Epithelial cell of prostate (primary cell): ENCODE measurements around the gene IRF6.
"Not testable (repeated sequence)": the region's sequence is repeated elsewhere in the genome, so short reads cannot be mapped to it uniquely, and the experiment has no call there.

Source experiments
- DNase-seq: peaks from one replicate; pipeline ENCODE4 v3.0.0-alpha.2; 2011; ENCODE audit warnings: low read depth, low spot score
- H3K27ac ChIP-seq: fragments of 450-650 bp; 2 replicates; pipeline ENCODE4 v1.5.1; 2017; ENCODE audit warnings: mild to moderate bottlenecking

The IRF6 gene

DNA sequence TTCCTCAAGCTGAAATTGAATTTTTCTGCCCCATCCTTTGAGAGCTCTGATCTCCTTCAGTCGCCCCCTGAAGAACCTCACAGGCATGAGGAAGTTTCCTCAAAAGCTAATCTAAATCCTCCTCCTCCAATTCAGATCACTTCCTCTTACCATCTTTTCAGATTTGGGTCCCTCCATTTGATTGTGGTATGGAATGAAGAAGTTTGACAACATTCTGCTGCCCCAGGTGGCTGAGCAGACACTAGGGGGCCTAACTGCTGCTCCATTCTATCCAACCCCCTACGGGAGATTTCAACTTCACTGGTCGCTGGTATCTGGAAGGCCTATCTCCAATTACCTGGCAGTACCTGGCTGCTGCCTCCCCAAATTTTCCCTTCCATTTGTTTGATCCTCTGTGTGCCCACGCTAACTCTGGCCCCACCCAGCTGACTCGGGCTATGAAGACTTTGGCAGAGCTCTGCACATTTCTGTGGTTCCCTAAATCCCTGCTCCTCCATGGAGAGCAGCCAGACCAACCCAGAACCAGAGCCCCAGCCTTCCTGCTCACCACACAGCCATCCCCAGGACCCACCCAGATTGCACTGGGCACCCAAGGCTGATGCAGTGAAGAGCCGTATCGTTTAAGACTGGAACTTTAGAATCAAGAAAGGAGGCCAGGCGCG is 7.8 kb downstream of the IRF6 start:
- H3K27ac ChIP-seq = peak overlapping the region; percentile 95
- no peak for DNase-seq

DNA sequence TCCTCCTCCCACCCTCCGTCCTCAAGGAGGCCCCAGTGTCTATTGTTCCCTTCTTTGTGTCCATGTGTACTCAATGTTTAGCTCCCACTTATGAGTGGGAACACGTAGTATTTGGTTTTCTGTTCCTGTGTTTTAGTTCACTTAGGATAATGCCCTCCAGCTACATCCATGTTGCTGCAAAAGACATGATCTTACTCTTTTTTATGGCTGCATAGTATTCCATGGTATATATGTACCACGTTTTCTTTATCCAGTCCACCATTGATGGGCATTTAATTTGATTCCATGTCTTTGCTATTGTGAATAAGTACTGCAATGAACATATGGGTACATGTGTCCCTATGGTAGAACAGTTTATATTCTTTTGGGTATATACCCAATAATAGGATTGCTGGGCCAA is 12.2 kb downstream of the IRF6 start:
- DNase-seq = not testable (repeated sequence)
- H3K27ac ChIP-seq = peak overlapping the region; percentile 63

DNA sequence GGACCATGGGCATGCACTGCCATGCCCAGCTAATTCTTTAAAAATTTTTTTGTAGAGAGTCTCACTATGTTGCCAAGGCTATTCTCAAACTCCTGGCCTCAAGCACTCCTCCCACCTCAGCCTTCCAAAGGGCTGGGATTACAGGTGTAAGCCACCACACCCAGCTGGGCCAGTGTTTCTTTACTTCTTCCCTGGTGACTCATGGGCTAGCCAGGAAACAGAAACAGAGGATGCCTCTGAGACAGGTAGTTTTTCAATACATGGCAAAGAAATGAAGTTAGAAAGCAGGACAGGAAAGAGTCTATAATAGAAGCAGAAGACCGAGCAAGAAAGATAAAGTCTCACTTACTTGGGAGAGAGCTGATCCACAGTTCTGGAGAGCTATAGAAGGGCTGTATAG is 14.0 kb downstream of the IRF6 start:
- H3K27ac ChIP-seq = peak overlapping the region; percentile 63
- DNase-seq = no peak

DNA sequence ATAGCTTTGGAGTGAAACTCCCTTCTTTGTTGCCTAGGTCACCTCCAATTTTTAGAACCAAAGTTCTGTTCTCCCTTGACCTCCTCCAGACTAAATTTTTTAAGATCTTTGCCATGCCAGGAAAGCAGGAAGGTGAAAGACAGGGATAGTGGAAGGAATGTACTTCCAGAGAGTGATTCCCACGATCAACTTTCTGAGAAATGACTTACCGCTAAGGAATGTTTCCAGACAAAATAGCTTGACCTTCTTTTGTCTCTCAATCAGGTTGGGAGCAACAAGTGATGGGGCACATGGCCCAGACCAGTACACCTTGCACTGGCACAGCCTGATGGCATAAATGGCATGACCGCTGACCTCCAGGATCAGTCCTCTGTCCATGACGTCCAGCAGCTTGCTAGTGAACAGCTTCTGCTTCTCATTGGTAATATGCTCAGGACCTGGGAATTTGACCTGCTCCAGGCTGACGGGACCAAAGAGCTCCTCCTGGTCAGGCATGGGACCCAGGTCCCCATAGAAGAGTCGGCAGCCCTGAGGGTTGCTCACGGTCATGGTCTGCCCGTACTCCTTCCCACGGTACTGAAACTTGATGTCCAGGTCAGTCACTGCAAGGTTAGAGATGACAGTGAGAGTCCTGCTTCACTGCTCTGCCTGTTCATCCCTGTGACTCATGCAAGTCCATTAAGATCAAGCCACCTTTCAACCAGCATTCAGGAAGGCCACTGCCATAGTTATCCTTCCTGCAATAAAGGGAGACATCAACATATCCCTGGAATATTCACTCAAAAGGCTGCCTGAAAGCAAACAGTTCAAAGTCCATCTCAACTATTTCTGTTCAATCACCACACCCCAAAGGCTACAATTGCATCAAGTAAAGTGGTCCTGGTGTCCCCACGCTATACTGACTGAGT is 15.4 kb downstream of the IRF6 start:
- DNase-seq = no peak
- H3K27ac ChIP-seq = peak overlapping the region; percentile 63

DNA sequence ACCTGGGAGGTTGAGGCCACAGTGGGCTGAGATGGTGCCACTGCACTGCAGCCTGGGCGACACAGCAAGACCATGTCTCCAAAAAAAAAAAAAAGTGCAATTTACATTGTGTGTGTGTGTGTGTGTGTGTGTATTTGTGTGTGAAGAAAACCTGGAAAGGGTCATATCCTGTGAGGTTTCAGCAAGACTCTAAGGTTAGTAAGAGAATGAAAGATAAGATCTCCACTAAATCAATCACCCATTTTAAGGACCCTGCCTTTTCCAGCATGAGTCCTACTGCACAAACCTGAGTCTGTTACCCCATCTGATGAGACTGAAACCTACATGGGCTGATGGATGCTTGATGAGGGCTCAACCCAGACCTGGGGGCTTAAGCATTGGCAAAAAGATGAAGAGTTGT is 16.7 kb downstream of the IRF6 start:
- no peak for DNase-seq
- H3K27ac ChIP-seq = peak overlapping the region; percentile 63

DNA sequence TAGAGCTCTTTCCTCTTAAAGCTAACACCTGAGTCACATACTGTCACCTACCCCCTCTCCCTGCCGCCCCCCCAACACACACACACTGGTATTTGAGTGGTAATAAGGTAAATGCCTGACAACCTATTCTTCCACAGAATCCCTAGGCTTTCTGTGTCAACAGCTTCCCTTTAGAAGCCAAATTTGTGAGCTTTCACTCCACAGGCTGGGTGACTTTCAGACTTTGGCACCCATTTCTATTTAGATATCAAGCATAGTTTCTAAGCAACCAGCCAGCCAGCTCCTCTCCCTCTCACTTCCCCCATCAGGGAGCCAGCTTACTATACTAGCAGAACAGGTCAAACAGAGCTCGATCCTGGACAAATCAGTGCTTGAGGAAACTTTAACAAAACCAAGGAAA is 18.4 kb downstream of the IRF6 start:
- no peak for DNase-seq

DNA sequence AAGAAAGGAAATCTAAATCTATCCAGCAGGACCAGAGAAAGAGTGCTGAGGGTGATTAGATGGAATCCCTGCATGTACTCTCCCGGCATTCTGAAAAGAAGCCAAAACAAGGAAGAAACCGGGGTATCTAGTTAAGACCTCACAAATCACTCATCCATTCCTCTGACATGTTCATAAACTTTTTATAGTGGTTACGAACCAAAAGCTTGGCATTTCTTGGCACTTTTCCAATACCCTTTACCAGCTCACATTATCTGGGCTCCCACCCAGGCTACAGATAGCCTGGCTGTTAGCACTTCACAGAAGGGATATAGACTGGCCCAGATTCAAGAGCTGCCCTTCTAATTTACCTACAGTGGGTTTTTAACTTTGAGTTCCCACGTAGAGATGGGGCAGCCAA is 19.8 kb downstream of the IRF6 start:
- peak overlapping the region; percentile 72 for H3K27ac ChIP-seq

More for the DNA sequence above, 18.4 kb downstream of the IRF6 start:
- peak overlapping the region; percentile 72 for H3K27ac ChIP-seq

DNA sequence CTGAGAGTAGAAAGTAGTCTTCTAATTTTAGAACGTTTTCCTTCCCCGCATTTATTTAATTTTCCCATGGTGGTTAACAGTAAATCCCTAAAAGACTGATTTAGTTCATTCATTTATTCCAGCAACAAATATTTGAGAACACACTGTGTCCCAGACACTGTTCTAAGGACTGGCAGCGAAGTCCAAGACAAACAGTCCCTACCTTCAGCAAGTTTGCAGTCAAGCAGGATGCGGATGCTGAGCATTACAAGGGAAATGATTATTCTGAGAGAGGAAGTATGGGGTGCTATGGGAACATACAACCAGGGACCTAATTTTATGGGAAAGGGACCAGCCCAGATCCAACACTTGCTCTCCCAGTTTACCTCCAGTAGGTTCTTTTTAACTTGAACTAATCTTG is 20.4 kb downstream of the IRF6 start:
- DNase-seq = no peak
- H3K27ac ChIP-seq = peak overlapping the region; percentile 72

More for the DNA sequence above, 19.8 kb downstream of the IRF6 start:
- DNase-seq = no peak

DNA sequence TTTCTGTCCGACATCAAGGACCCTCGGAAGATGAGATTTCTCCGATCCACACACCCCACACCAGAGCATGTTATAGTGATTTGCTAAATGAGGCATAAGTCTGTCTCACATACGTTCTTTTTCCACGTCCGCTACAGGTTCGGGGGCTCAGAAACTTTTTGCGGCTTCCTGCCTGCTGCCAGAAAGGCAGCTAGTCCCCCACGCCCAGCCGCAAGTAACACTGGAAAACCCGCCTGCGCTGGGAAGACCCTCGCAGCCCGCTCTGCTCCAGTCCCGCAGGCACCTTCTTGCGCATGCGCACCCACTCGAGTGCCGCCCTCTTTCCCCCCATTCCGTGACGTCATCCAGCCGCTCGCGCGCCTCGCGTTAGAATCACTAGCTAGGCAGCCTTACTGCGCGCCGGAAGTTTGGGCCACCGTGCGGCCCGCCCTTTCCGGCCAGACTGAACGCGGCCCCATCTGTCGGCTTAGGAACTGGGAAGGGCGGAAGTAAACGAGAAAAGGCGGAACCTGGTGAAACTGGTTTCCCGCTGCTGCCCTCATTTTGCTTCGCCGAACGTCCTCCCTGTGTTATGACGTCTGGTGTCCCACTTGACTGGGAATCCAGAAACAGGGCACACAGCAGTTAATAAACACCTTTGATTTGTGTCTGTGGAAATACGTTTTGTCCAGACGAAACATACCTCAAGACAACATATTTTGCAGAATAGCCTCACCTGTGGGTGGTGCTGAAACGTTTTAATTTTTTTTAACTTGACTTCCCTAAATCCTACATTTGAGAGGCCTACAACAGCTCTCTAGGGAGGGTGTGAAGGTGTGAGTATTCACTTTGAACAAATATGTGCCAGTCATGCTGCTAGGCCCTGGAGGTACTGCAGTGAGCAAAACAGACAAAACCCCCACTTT is 21.4 kb downstream of the IRF6 start, which contains the start of gene C1orf74:
Gene C1orf74, minus strand, starts transcription at position 295 of the 905 bp plus-strand sequence. CDS start 925 bp downstream, outside the sequence.
- no peak for DNase-seq
- H3K27ac ChIP-seq = peak within 1 kb of the TSS; percentile 72

DNA sequence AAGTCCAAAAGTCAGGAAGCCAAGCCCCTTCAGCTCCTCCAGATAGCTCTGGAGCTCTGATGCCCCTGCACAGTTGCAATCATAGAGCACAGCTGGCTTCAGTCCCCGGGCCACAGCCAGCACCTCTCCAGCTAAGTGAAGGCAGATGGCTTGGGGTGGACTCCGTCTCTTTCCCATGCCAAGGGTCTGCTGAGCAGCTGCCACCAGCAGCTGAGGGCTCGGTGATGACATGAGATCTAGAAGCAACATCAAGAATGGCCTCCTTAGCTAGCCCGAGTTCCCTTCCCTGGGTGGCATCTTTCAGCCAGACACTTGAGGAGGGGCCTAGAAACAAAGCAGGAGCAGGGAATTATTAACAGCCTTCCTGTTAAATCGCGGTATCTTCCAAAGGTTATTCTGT is 22.6 kb downstream of the IRF6 start:
- peak overlapping the region; percentile 72 for H3K27ac ChIP-seq
- no peak for DNase-seq

DNA sequence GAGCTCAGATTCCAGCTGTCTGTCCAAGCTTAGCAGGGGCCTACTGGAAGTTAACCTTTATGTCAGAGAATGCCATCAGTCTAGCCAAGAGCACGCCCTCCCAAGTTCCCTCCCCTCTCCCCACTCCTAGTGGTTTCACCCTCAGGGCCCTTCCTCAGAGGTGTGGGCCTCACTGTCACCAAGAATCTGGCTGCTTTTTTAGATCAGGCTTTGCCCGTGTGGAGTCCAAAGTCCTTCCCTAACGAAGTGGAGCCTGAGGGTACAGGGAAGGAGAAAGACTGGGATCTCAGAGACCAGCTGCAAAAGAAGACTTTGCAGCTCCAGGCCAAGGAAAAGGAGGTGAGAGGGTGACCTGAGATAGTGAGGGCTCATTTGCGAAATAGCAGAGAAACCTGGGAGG is 25.7 kb downstream of the IRF6 start:
- no peak overlapping the region for H3K27ac ChIP-seq
- no peak for DNase-seq

DNA sequence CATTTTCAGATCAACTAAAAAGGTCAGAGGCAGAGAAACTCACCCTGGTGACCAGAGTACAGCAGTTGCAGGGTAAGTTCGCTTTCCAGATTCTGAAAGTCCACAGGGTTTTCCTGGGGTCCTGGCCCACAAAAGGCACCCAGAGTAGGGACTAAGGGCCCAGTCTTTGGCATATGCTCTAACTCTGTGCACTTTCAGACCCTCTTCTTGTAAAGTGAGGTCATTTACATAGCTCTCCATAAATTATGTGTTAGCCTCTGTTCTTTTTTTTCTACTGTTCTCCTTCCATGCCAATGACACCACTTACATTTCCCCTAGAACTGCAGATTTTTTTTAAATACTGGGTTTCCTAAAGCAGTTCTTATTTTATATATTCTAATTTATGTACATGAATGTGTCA is 27.8 kb downstream of the IRF6 start:
- no peak overlapping the region for H3K27ac ChIP-seq
- no peak for DNase-seq

DNA sequence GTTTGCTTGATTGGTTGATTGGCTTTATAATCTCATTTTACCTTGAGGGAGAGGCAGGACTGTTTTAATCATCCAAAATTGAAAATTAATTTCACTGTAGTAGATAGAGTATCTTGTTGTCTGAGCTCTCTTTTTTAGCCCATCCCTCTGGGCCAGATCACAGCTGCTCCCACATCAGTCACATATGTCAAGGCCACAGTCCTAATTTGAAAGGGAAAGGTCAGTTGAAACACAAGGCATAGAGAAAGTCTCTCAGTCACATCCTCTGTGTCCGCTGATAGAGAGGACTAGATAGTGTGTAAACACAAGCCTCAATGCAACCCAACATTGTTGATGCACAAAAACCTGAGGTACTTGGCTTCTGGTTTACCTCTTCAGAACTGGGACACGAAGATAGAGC is 28.4 kb downstream of the IRF6 start:
- H3K27ac ChIP-seq = no peak overlapping the region
- DNase-seq = no peak

DNA sequence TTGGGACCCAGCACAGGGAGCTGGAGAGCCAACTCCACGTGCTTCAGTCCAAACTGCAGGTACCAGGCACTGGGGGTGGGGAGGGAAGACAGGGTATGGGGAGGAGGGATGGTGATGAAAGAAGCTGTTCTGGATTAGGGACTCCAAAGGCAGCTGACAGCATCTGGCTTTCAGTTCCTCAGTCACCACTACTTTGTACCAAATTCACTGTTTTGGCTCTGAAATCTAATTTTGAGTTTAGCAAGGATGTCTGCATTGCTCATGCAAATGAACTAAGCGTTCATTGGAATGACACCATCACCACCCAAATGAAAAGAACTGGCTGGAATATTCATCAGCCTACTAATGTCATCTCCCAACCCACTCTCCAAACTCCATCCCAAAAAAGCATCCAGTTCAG is 30.3 kb downstream of the IRF6 start:
- DNase-seq = no peak
- H3K27ac ChIP-seq = no peak overlapping the region

DNA sequence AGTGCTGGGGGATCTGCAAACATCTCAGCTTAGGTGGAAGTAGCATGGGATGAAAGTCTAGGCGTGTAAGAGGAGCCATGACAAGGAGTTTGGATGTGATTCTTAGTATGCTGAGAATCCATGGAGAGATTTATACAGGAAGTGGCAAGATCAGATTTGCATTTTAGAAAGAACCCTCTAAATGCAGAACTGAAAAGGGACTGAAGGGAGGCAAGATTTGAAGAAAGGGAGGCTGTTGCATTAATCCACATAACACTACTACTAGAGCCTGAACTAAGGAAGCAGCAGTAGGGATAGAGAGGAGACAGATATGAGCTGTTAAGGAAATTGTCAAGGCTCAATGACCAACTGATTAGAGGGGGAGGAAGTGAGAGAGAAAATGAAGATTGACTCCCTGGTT is 31.4 kb downstream of the IRF6 start:
- no peak for DNase-seq
- no peak overlapping the region for H3K27ac ChIP-seq

DNA sequence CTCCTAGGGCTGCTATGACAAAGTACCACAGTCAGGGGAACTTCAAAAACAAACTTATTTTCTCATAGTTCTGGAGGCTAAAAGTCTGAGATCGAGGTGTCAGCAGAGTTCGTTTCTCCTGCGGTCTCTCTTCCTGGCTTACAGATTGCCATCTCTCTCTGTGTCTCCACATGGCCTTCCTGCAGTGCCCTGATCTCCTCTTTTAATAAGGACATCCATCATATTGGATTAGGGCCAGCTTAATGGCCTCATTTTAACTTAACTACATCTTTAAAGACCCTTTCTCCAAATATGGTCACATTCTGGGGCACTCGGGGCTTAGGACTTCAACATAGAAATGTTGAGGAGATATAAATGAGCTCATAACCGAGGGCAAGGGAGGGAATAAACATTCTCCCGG is 33.8 kb downstream of the IRF6 start:
- DNase-seq = no peak
- H3K27ac ChIP-seq = no peak overlapping the region

DNA sequence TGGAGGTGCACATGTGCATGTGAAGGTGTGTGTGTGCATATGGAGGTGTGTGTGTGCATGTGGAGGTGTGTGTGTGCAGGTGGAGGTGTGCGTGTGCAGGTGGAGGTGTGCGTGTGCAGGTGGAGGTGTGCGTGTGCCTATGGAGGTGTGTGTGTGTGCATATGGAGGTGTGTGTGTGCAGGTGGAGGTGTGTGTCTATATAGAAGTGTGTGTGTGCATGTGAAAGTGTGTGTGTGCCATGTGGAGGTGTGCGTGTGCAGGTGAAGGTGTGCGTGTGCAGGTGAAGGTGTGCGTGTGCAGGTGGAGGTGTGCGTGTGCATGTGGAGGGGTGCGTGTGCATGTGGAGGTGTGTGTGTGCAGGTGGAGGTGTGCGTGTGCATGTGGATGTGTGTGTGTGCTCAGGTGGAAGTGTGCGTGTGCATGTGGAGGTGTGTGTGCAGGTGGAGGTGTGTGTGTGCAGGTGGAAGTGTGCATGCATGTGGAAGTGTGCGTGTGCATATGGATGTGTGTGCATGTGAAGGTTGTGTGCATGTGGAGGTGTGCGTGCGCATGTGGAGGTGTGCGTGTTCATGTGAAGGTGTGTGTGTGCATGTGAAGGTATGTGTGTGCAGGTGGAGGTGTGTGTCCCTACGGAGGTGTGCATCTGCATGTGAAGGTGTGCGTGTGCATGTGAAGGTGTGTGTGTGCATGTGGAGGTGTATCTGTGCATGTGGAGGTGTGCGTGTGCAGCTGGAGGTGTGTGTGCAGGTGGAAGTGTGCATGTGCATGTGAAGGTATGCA is 35.1 kb downstream of the IRF6 start:
- H3K27ac ChIP-seq = no peak overlapping the region
- DNase-seq = no peak

DNA sequence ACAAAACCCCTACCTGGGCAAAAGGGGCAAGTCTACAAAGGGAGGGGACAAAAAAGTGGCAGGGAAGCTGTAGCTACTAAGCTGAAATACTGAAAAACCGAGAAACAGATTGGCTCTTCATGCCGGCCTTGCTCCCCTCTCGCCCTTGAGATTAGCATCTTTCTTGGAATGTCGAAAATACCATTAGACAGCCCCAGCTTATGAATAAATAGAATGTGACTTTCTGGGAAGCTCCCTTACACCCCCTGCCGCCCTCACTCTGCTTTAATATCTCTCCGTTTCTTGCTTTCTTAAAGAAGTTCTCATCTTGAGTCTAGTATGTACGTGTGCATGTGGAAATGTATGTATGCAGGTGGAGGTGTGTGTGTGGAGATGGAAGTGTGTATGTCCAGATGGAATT is 36.0 kb downstream of the IRF6 start:
- DNase-seq = no peak
- peak overlapping the region; percentile 80 for H3K27ac ChIP-seq

DNA sequence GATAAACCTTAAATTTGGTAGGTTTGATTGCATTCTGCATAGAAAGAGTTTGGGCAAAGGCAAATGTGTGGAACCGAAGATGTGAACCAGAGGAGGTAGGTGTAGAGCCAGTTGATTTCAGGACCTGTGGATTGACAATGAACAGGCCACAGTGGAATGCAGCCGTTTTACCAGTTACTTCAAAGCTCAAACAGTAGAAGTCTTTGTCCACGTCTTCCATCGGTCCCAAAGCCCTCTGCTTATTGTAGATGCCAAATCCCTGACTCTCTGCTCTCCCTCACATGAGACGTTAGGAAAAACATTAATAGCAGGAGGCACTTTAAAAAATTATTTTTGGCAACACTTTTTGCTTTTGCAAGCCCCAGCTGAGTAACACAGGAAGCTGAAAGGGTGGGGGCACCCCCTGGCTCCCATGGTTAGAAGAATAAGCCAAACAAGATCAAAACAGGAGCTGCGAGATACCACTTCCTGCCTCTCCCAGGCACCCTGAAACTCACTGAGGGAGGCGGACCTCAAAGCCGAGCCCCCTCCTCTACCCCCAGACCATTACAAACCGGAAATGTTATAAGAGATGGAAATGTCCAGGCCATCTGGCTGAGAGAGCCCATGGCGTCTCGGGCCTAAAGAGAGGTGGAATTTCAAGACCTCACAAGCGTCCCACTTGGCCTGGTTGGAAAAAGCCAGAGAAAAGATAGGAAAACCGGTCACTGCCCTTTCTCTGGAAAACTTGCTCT is 36.6 kb downstream of the IRF6 start:
- DNase-seq = no peak

More for the DNA sequence above, 36.6 kb downstream of the IRF6 start:
- peak overlapping the region; percentile 80 for H3K27ac ChIP-seq
